Measurements from ENCODE around the gene SRRM1.

- TF ChIP-seq CTCF (optimal IDR thresholded peaks at IDR 0.05 in 1 of 3, IDR thresholded peaks at IDR 0.05 in 1 of 3, conservative IDR thresholded peaks at IDR 0.05 in 1 of 3; ENCODE audit: extremely low read depth in 1 of 3, insufficient read depth in 2 of 3, low read length in 3 of 3) (no peak), EZH2 (IDR thresholded peaks at IDR 0.05; ENCODE audit: low read length) (no peak)
Measured at GRCh38 chr1:24636661-24637357, 6.3 kb upstream of the SRRM1 start.
